K562 (cell line): Measurements from ENCODE around the gene ABCA3. TPM values are rescaled to one million over a fixed set of nuclear protein-coding genes. Genes with fewer than 3 reads are reported as not detected.

Source experiments
- EWSR1 ChIP-seq: fragments of 450-650 bp; IDR thresholded peaks from 2 replicates; pipeline ENCODE4 v1.6.1; 2018; ENCODE audit warnings: borderline replicate concordance, mild to moderate bottlenecking, low read depth, moderate library complexity; ENCODE audit not compliant: partially characterized antibody
- FIP1L1 ChIP-seq: fragments of 200-400 bp; formaldehyde crosslinking; IDR thresholded peaks from 2 replicates; pipeline ENCODE4 v1.6.1; 2018; ENCODE audit warnings: mild to moderate bottlenecking, low read depth, low read length; ENCODE audit not compliant: poor library complexity, severe bottlenecking
- GTF2E2 ChIP-seq: fragments of 200-800 bp; sonication (Bioruptor generic); IDR thresholded peaks from 2 replicates; pipeline ENCODE4 v1.6.1; 2016; ENCODE audit warnings: missing genetic modification characterization, missing compliant biosample characterization
- HBP1 ChIP-seq: fragments of 450-650 bp; formaldehyde crosslinking; IDR thresholded peaks from 2 replicates; pipeline ENCODE4 v1.4.0; 2022; ENCODE audit warnings: missing genetic modification characterization
- HINFP ChIP-seq: fragments of 450-650 bp; conservative IDR thresholded peaks from 2 replicates; pipeline ENCODE4 v1.6.1; 2016; ENCODE audit warnings: missing genetic modification characterization, low read depth, mild to moderate bottlenecking, control low read depth, missing compliant biosample characterization
- PATZ1 ChIP-seq: fragments of 250-450 bp; sonication (Bioruptor Pico); IDR thresholded peaks from 2 replicates; pipeline ENCODE4 v1.5.0; 2020; ENCODE audit warnings: mild to moderate bottlenecking, borderline replicate concordance
- STAT5A ChIP-seq: IDR thresholded peaks from 2 replicates; pipeline ENCODE4 v1.6.1; 2012; ENCODE audit warnings: low read length, inconsistent platforms, borderline replicate concordance
- TAF15 ChIP-seq: fragments of 200-400 bp; formaldehyde crosslinking; IDR thresholded peaks from 2 replicates; pipeline ENCODE4 v1.6.1; 2017; ENCODE audit warnings: mild to moderate bottlenecking, low read depth, low read length, moderate library complexity
- ZC3H4 ChIP-seq: sonication (generic); formaldehyde crosslinking; IDR thresholded peaks from 2 replicates; pipeline ENCODE4 v1.9.0; 2021; ENCODE audit warnings: missing genetic modification reagents, borderline replicate concordance
- ZNF146 ChIP-seq: IDR thresholded peaks from one replicate; pipeline ENCODE4 v1.6.1; 2018; ENCODE audit warnings: missing compliant biosample characterization; ENCODE audit not compliant: unreplicated experiment
- ZNF57 ChIP-seq: fragments of 450-650 bp; formaldehyde crosslinking; IDR thresholded peaks from 2 replicates; pipeline ENCODE4 v1.4.0; 2020; ENCODE audit warnings: mild to moderate bottlenecking, moderate library complexity
- polyA plus RNA-seq, 8 experiments: library from polyadenylated mRNA; depleted of rRNA in 4 of 8; stranded (reverse) in 5 of 8; unstranded in 3 of 8; fragments of >200 nt; fragmentation: Nextera tagmentation in 2 of 8; fragmentation: Illumina TruSeq in 1 of 8; extraction: Ambion mirVana in 2 of 8; extraction: Trizol in 1 of 8; gene quantifications; 2 replicates each; pipeline versions ENCODE4 v1.2.1 to v1.2.3, GENCODE V29; 2011 to 2014; ENCODE audit warnings: inconsistent platforms in 1 of 8, missing spikeins in 1 of 8
- total RNA-seq, 7 experiments: library from RNA; depleted of rRNA in 6 of 7; stranded (reverse); fragments of >200 nt in 6 of 7; fragmentation: Illumina TruSeq in 2 of 7; extraction: Trizol in 2 of 7; gene quantifications; 2 replicates each; pipeline versions ENCODE4 v1.2.1 to v1.2.3, GENCODE V29; 2011 to 2021; ENCODE audit warnings: low replicate concordance in 1 of 7

ABCA3 gene
- total and polyA plus RNA-seq, 9 of the 15 experiments (the other 6 are each of a cell fraction or from before 2014, with no cell fraction given): 0.66 to 23.7 (median 6.9) TPM

- peak; percentile 68; the same call in 1 of the 2 replicates for TF ChIP-seq PATZ1 (CRISPR knock-in tag)
- no peak for TF ChIP-seq TAF15
- no peak for TF ChIP-seq HINFP (tag)
- TF ChIP-seq EWSR1: no peak
- peak; percentile 88; the same call in 1 of the 2 replicates for TF ChIP-seq GTF2E2 (tag)
- no peak for TF ChIP-seq HBP1 (CRISPR knock-in tag)
- TF ChIP-seq ZC3H4 (CRISPR knock-in tag): peak; percentile 76; the same call in 1 of the 2 replicates
- no peak for TF ChIP-seq ZNF146 (CRISPR knock-in tag)
- TF ChIP-seq FIP1L1: peak; percentile 97
- no peak for TF ChIP-seq STAT5A
- TF ChIP-seq ZNF57 (CRISPR knock-in tag): no peak
Observed at GRCh38 chr16:2251296-2252111, 89.0 kb downstream of the ABCA3 start, which contains the start of gene ECI1 (continued).
